Fibroblast of gingiva (primary cell): ENCODE measurements around the gene MYCBPAP.

ENCODE experiments used
- DNase-seq: peaks from one replicate; pipeline ENCODE4 v3.0.0-alpha.2; 2011; ENCODE audit warnings: low read depth

The MYCBPAP gene

GRCh38 chr17:50517504-50518383 is 9.5 kb downstream of the MYCBPAP start:
- no peak for DNase-seq

GRCh38 chr17:50518384-50519023 is 10.3 kb downstream of the MYCBPAP start:
- DNase-seq = no peak

- DNase-seq = no peak
Observed at GRCh38 chr17:50519141-50519834, 11.0 kb downstream of the MYCBPAP start.

- DNase-seq = no peak
Observed at GRCh38 chr17:50520483-50520882, 12.2 kb downstream of the MYCBPAP start.

- no peak for DNase-seq
Observed at GRCh38 chr17:50521514-50521913, 13.3 kb downstream of the MYCBPAP start.

GRCh38 chr17:50522766-50523165 is 14.5 kb downstream of the MYCBPAP start:
- DNase-seq = no peak

- DNase-seq = no peak
Observed at GRCh38 chr17:50523208-50523607, 15.0 kb downstream of the MYCBPAP start.

GRCh38 chr17:50524838-50525237 is 16.6 kb downstream of the MYCBPAP start:
- no peak for DNase-seq

GRCh38 chr17:50527155-50527762 is 19.0 kb downstream of the MYCBPAP start:
- DNase-seq = no peak

- DNase-seq = no peak
Observed at GRCh38 chr17:50527949-50528474, 19.8 kb downstream of the MYCBPAP start.

GRCh38 chr17:50529849-50530248 is 21.6 kb downstream of the MYCBPAP start:
- no peak for DNase-seq

- no peak for DNase-seq
Observed at GRCh38 chr17:50531428-50532025, 23.3 kb downstream of the MYCBPAP start.

- no peak for DNase-seq
Observed at GRCh38 chr17:50532452-50533024, 24.3 kb downstream of the MYCBPAP start, which contains the start of gene EPN3. Gene EPN3 (plus strand): TSS chr17:50532735. CDS start chr17:50536557, 3,822 bp downstream.

- DNase-seq = no peak
Observed at GRCh38 chr17:50533185-50533584, 24.9 kb downstream of the MYCBPAP start.

GRCh38 chr17:50533720-50534148 is 25.5 kb downstream of the MYCBPAP start:
- peak; percentile 34 for DNase-seq

- DNase-seq = no peak
Observed at GRCh38 chr17:50534222-50534978, 26.2 kb downstream of the MYCBPAP start.

- no peak for DNase-seq
Observed at GRCh38 chr17:50534979-50535326, 26.7 kb downstream of the MYCBPAP start.

- no peak for DNase-seq
Observed at GRCh38 chr17:50535407-50535806, 27.2 kb downstream of the MYCBPAP start.

GRCh38 chr17:50536683-50537646 is 28.7 kb downstream of the MYCBPAP start:
- DNase-seq = no peak
